ENCODE results near the gene BEND7. TPM values are rescaled to one million over a fixed set of nuclear protein-coding genes. Genes with fewer than 3 reads are reported as not detected.

The BEND7 gene
- total RNA-seq, 1 experiment from 2014 or later = 7.6 TPM

DNA sequence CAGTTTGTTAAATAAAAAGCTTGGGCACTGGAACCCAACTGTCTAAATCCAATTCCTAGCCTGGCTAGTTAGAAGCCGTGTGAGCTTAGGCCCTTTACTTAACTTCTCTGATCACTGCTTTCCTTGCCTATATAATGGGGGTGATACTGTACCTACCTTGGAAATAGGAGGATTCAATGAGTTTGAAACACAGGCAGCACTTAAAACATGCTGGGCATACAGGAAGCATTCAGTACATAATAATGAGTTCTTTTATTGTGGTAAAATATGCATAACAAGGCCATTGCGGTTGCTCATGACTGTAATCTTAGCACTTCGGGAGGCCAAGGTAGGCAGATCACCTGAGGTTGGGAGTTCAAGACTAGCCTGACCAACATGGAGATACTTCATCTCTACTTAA lies 133.3 kb downstream of the BEND7 start:
- Histone ChIP-seq H3K4me3 (ENCODE audit: low read depth in 2 of 2, low read length in 2 of 2) (no peak overlapping the region), H3K36me3 (ENCODE audit: control insufficient read depth, insufficient read depth, low read length) (no peaks in the 10 kb centered on the region), H3K4me1 (ENCODE audit: control insufficient read depth, insufficient read depth, low read length) (peaks cover 2% of the 10 kb centered on the region; the same call in 1 of the 2 replicates), H3K27ac (ENCODE audit: low read length) (no peak overlapping the region), H3K9me3 (ENCODE audit: control insufficient read depth, insufficient read depth, low read depth, low read length) (no peaks in the 10 kb centered on the region), H3K27me3 (ENCODE audit: control insufficient read depth, insufficient read depth, low read length) (no peaks in the 10 kb centered on the region)
- DNase-seq (ENCODE audit: low read depth, low spot score) (no peak), ATAC-seq (no peak)
- CTCF ChIA-PET = no interaction called here
- POLR2A ChIA-PET = no interaction called here
- intact Hi-C loops (cut with micrococcal nuclease; ENCODE audit: unreplicated experiment) (no loop called here), in situ Hi-C loops (cut with HindIII; ENCODE audit: low pct_unique_long_range_greater_than_20kb, low sequenced_read_pairs) (no loop called here)
- TF ChIP-seq SIN3A (IDR thresholded peaks at IDR 0.05; ENCODE audit: borderline replicate concordance, insufficient read depth, low read depth, low read length) = no peak
- no peak for TF ChIP-seq TCF7L2 (IDR thresholded peaks at IDR 0.05; ENCODE audit: low read depth, low read length)
- TF ChIP-seq, protein P1, sequence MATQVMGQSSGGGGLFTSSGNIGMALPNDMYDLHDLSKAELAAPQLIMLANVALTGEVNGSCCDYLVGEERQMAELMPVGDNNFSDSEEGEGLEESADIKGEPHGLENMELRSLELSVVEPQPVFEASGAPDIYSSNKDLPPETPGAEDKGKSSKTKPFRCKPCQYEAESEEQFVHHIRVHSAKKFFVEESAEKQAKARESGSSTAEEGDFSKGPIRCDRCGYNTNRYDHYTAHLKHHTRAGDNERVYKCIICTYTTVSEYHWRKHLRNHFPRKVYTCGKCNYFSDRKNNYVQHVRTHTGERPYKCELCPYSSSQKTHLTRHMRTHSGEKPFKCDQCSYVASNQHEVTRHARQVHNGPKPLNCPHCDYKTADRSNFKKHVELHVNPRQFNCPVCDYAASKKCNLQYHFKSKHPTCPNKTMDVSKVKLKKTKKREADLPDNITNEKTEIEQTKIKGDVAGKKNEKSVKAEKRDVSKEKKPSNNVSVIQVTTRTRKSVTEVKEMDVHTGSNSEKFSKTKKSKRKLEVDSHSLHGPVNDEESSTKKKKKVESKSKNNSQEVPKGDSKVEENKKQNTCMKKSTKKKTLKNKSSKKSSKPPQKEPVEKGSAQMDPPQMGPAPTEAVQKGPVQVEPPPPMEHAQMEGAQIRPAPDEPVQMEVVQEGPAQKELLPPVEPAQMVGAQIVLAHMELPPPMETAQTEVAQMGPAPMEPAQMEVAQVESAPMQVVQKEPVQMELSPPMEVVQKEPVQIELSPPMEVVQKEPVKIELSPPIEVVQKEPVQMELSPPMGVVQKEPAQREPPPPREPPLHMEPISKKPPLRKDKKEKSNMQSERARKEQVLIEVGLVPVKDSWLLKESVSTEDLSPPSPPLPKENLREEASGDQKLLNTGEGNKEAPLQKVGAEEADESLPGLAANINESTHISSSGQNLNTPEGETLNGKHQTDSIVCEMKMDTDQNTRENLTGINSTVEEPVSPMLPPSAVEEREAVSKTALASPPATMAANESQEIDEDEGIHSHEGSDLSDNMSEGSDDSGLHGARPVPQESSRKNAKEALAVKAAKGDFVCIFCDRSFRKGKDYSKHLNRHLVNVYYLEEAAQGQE (IDR thresholded peaks at IDR 0.05; ENCODE audit: insufficient read depth in 1 of 2, low read depth in 2 of 2, low read length in 1 of 2) = no peak
- BruUV-seq (replicated peaks) = no TSS peak

DNA sequence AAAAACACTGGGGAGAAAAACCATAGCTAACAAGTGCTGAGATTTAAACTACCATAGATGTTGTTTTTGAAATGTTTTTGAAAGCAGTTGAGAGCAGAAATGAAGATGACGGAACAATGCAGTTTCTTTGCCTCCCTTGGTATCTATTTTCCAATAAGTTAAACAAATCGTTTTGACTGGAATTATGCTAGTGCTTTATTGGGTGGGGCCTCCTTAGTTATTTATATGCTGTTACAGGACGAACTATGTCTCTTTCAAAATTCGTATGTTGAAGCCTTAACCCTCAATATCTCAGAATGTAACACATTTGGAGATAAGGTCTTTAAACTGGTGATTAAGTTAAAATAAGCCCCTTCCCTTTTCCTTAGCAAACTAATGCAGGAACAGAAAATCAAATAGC lies 135.2 kb downstream of the BEND7 start:
- Histone ChIP-seq H3K27me3 (ENCODE audit: control insufficient read depth, insufficient read depth, low read length) (no peaks in the 10 kb centered on the region), H3K9me3 (ENCODE audit: control insufficient read depth, insufficient read depth, low read depth, low read length) (no peaks in the 10 kb centered on the region), H3K4me3 (ENCODE audit: low read depth in 2 of 2, low read length in 2 of 2) (no peak overlapping the region), H3K27ac (ENCODE audit: low read length) (no peak overlapping the region), H3K36me3 (ENCODE audit: control insufficient read depth, insufficient read depth, low read length) (no peaks in the 10 kb centered on the region), H3K4me1 (ENCODE audit: control insufficient read depth, insufficient read depth, low read length) (peaks cover 2% of the 10 kb centered on the region; the same call in 1 of the 2 replicates)
- DNase-seq (ENCODE audit: low read depth, low spot score) (no peak), ATAC-seq (no peak)
- ChIA-PET CTCF (no interaction called here), POLR2A (no interaction called here)
- intact Hi-C loops (cut with micrococcal nuclease; ENCODE audit: unreplicated experiment) = no loop called here
- TF ChIP-seq POLR2AphosphoS5 (IDR thresholded peaks at IDR 0.05; ENCODE audit: low read depth, low read length) (no peak), TCF7L2 (IDR thresholded peaks at IDR 0.05; ENCODE audit: low read depth, low read length) (no peak), SIN3A (IDR thresholded peaks at IDR 0.05; ENCODE audit: borderline replicate concordance, insufficient read depth, low read depth, low read length) (no peak)
- TF ChIP-seq, protein P1 (IDR thresholded peaks at IDR 0.05; ENCODE audit: insufficient read depth in 1 of 2, low read depth in 2 of 2, low read length in 1 of 2) = no peak
- TF ChIP-seq, protein P2, sequence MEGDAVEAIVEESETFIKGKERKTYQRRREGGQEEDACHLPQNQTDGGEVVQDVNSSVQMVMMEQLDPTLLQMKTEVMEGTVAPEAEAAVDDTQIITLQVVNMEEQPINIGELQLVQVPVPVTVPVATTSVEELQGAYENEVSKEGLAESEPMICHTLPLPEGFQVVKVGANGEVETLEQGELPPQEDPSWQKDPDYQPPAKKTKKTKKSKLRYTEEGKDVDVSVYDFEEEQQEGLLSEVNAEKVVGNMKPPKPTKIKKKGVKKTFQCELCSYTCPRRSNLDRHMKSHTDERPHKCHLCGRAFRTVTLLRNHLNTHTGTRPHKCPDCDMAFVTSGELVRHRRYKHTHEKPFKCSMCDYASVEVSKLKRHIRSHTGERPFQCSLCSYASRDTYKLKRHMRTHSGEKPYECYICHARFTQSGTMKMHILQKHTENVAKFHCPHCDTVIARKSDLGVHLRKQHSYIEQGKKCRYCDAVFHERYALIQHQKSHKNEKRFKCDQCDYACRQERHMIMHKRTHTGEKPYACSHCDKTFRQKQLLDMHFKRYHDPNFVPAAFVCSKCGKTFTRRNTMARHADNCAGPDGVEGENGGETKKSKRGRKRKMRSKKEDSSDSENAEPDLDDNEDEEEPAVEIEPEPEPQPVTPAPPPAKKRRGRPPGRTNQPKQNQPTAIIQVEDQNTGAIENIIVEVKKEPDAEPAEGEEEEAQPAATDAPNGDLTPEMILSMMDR (IDR thresholded peaks at IDR 0.05) = no peak
- BruUV-seq (replicated peaks) = no TSS peak
- in situ Hi-C loops (cut with HindIII; ENCODE audit: low pct_unique_long_range_greater_than_20kb, low sequenced_read_pairs) = no loop called here

Measured in Panc1 (cell line).